NCI-H1694 (cell line): ENCODE data around the gene EBF3.

Experiments used
- DNase-seq: peaks from one replicate; lab custom pipeline; 2025; lab: John Stamatoyannopoulos, UW

The EBF3 gene

GRCh38 chr10:129869596-129870473 is 94.2 kb downstream of the EBF3 start:
- DNase-seq: no peak

- DNase-seq: no peak
These were observed 95.5 kb downstream of the EBF3 start for GRCh38 chr10:129868449-129869035.

- DNase-seq: no peak
These were observed 96.4 kb downstream of the EBF3 start for GRCh38 chr10:129867631-129868179.

- DNase-seq: no peak
These were observed 97.2 kb downstream of the EBF3 start for GRCh38 chr10:129866894-129867293.

- no peak for DNase-seq
These were observed 98.1 kb downstream of the EBF3 start for GRCh38 chr10:129865960-129866359.

GRCh38 chr10:129865413-129865812 is 98.7 kb downstream of the EBF3 start:
- DNase-seq: no peak

GRCh38 chr10:129864601-129865126 is 99.4 kb downstream of the EBF3 start:
- peak; percentile 18 for DNase-seq

- no peak for DNase-seq
These were observed 100.0 kb downstream of the EBF3 start for GRCh38 chr10:129864082-129864481.

GRCh38 chr10:129863201-129863663 is 100.8 kb downstream of the EBF3 start:
- DNase-seq: no peak

- DNase-seq: no peak
These were observed 102.1 kb downstream of the EBF3 start for GRCh38 chr10:129861776-129862531.

GRCh38 chr10:129860396-129860795 is 103.7 kb downstream of the EBF3 start:
- no peak for DNase-seq

GRCh38 chr10:129859536-129859935 is 104.5 kb downstream of the EBF3 start:
- DNase-seq: no peak

- DNase-seq: no peak
These were observed 106.7 kb downstream of the EBF3 start for GRCh38 chr10:129857242-129857960.

GRCh38 chr10:129855836-129856563 is 108.1 kb downstream of the EBF3 start:
- no peak for DNase-seq

- no peak for DNase-seq
These were observed 109.0 kb downstream of the EBF3 start for GRCh38 chr10:129854796-129855705.

- DNase-seq: no peak
These were observed 109.9 kb downstream of the EBF3 start for GRCh38 chr10:129854158-129854557.

GRCh38 chr10:129853562-129853903 is 110.5 kb downstream of the EBF3 start:
- no peak for DNase-seq

GRCh38 chr10:129852829-129853561 is 111.1 kb downstream of the EBF3 start:
- no peak for DNase-seq
